Suprapubic skin (tissue), 4 donors: ENCODE results near the gene NOTCH4.

Source experiments
- EP300 ChIP-seq: sonication (generic); formaldehyde crosslinking; IDR thresholded peaks from one replicate; pipeline ENCODE4 v1.6.1; 2017; ENCODE audit warnings: antibody characterized with exemption
- POLR2A ChIP-seq, 2 donors: fragments of 450-650 bp; IDR thresholded peaks; one replicate each; pipeline ENCODE4 v1.6.1; 2017; ENCODE audit warnings: antibody characterized with exemption in 2 of 2, mild to moderate bottlenecking in 2 of 2, moderate library complexity in 2 of 2
- POLR2AphosphoS5 ChIP-seq, 3 donors: sonication (generic); formaldehyde crosslinking; IDR thresholded peaks; one replicate each; pipeline ENCODE4 v1.6.1; 2017; ENCODE audit warnings: antibody characterized with exemption in 3 of 3
- TF ChIP-seq, protein P1 (sequence below), 2 donors: fragments of 200-600 bp in 1 of 2; fragments of 450-650 bp in 1 of 2; sonication (generic) in 1 of 2; IDR thresholded peaks; one replicate each; pipeline ENCODE4 v1.5.1; 2016 to 2019; ENCODE audit warnings: antibody characterized with exemption in 2 of 2, mild to moderate bottlenecking in 1 of 2, moderate library complexity in 1 of 2

GRCh38 chr6:32189742-32190053, 34.2 kb downstream of the NOTCH4 start:
- TF ChIP-seq, protein P1, sequence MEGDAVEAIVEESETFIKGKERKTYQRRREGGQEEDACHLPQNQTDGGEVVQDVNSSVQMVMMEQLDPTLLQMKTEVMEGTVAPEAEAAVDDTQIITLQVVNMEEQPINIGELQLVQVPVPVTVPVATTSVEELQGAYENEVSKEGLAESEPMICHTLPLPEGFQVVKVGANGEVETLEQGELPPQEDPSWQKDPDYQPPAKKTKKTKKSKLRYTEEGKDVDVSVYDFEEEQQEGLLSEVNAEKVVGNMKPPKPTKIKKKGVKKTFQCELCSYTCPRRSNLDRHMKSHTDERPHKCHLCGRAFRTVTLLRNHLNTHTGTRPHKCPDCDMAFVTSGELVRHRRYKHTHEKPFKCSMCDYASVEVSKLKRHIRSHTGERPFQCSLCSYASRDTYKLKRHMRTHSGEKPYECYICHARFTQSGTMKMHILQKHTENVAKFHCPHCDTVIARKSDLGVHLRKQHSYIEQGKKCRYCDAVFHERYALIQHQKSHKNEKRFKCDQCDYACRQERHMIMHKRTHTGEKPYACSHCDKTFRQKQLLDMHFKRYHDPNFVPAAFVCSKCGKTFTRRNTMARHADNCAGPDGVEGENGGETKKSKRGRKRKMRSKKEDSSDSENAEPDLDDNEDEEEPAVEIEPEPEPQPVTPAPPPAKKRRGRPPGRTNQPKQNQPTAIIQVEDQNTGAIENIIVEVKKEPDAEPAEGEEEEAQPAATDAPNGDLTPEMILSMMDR (IDR thresholded peaks at IDR 0.05): no peak
- TF ChIP-seq POLR2A (IDR thresholded peaks at IDR 0.05) (no peak), EP300 (no peak), POLR2AphosphoS5 (IDR thresholded peaks at IDR 0.05) (no peak)
